Stimulated activated CD4-positive, alpha-beta T cell treated with anti-CD3 and anti-CD28 coated beads, Interleukin-12 subunit alpha, Interleukin-12 subunit beta, amount 100 ng/mL, for 48 hours (primary cell): ENCODE measurements around the gene GHRL.
A peak's percentile ranks its signal among the peaks of the same experiment; 100 is the strongest.

Experiments used
- DNase-seq, 3 donors: peaks; one replicate each; pipeline ENCODE4 v3.0.0-alpha.2; 2020; ENCODE audit warnings: low read depth in 2 of 3, low spot score in 1 of 3

GHRL gene

DNA sequence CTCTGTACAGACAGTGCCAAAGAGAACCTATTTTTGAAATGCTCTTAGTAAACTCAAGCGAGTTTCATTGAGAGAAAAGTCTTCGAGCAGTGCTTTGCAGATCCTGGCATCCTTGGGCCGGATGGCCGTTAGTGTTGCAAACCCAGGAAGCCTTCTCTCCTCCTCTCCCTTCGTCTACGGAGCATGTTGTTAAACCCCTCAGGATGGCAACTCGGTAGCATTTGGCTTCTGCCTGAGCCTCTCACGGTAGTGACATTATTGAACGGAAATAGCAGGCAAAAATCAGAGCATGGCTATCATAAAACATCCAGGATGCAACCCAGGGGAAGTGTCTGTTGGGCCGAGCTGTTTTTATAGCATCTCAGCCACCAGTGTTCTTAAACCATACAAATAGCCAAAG, 34.8 kb upstream of the GHRL start:
- no peak for DNase-seq

DNA sequence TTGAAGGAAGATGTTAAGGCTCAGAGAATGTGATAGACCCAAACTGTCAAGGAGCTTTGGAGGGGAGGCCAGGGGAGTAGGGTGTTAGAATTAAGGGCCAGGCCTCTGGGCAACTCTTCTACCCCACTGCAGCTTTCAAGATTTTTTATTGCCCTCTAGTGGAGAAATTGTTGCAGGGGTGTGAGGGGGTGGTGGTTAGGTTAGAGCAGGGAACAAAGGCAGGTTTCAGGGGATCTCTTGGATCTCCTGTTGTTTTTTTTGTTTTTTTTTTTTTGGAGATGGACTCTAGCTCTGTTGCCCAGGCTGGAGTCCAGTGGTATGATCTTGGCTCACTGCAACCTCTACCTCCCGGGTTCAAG, 29.6 kb upstream of the GHRL start:
- DNase-seq: peak in 1 of 3 donors; percentile 38

DNA sequence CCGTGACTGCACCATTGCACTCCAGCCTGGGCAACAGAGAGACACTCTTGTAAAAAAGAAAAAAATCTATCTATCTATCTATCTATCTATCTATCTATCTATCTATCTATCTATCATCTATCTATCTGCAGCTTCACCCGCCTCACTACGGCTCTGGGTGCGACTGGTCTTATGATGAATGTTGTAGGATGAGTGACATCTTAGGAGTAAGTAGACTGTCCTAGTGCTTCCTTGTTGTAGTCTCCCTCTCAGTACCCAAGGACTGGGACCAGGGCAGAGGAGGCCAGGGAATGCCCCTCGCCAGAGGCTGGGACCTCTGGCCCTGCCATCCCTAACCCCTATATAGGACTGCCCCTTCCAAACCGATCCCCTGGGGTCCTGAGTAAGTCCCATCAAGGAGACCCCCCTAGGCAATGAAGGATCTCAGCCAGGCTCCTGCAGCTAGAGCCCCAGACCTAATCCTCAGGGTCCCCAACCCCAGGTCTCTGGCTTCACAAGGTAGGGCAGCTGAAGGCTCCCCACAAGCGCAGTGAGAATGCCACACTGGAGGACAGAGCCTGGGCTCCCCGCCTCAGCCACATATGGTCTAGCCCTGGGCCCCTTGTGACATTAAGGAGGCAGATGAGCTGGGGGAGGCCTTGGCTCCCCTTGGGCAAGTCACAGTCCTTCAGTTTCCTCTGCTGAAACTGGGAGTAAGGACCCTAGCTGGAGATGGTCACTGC, 29.0 kb upstream of the GHRL start:
- DNase-seq: no peak

DNA sequence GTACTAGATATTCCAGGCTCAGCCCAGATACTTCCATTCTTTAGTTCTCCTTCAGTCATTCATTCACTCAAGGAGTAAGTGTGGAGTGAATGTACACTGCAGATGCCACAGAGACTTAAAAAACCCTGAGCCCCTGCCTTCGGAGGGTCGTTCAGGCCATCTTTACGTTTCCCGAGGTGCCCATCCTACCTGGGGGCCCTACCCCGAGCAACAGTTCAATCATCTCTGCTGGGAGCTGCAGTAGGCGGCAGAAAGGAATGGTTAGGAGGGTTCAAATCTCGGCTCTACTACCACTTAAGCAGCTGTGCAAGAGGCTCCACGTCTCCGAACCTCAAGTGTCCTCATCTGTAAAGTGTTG, 27.6 kb upstream of the GHRL start:
- no peak for DNase-seq

DNA sequence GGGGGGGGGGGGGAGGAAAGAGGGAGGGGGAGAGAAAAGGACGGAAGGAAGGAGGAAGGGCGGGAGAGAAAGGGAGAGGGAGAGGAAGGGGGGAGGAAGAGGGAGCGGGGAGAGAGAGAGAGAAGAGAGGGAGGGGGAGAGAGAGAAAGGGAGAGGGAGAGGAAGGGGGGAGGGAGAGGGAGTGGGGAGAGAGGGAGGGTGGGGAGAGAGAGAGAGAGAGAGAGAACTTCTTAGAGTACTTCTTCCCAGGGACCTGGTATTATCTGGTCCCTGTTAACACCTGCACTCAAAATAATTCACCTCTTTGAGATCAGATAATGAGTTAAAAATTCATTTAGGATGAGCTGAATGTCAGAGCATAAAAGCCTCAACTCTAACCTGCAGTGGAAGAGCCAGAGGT, 27.1 kb upstream of the GHRL start:
- DNase-seq: no peak

GRCh38 chr3:10319251-10319650, 26.5 kb upstream of the GHRL start:
- DNase-seq: no peak

DNA sequence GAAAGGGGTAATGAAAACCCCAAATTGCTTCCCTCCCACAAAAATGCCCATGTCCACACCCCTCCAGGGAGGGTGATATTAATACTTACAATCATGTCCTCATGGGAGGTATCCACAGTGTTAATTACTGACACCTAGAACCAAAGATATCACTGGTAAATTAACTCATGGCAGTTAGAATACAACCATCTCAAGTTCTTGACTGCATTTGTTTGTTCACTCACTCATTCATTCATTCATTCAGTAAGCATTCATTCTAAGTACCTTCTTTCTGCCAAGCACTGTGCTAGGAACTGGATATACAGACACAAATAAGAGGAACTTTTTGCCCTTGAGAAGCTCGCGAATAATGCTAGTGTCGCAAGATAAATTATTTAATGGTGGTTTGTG, 25.2 kb upstream of the GHRL start:
- DNase-seq: no peak

DNA sequence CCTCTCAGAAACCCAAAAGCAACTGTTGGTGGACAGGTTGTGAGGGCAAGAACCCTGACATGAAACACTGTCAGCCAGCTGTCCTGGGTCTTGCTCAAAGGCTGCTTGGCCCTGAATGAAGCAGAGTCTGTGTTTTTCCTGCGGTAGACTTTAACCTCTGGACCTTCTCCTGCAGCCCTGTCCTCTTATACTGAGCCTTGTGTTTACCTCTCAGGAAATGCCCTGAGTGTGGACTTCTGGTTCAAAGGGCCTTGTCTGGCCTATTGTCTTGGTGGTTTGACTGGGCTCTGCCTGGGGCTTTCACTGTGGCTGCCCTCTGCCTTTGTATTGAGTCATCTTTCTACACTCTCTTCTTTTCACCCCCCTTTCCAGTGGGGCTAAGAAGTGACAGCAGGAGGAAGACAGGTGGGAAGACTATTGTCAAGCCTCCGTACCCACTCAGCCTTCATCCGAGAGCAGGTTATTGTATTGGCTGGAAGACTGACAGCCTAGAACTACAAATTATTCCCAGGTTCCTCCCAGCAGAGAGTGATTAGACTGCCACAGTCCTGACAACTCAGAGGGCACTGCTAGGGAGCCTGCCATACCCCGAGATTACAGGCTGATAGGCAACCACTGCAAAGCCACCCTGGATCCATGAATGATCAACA, 24.7 kb upstream of the GHRL start:
- DNase-seq: no peak

DNA sequence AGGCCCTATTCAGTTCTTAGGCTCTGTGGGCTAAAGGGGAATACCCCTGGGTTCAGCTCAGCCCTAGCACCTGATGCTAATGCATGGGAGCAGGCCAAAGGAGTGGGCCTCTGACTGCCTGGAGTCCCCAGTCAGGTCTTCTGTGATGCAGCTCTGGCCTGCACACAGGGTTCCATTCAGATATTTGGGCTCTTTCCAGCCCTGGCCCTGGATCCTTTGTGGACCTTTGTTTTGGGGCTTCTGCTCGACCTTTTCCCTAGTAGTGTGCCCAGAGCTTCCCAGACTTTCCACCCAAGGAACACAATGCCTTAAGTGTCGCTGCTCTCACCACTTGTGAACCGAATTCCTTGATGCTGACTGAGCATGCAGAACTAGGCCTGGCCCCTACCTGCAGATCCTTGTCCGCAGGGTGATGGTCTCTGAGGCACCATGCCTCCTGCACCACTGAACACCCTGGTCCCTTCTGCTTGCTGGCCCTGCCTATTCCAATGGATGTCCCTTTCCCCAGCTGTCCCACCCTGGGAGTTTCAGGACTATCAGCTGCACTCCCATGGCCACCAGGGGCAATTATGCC, 23.1 kb upstream of the GHRL start:
- DNase-seq: no peak

GRCh38 chr3:10315101-10315500, 22.4 kb upstream of the GHRL start:
- no peak for DNase-seq

GRCh38 chr3:10312861-10313260, 20.1 kb upstream of the GHRL start:
- no peak for DNase-seq

GRCh38 chr3:10312391-10312790, 19.6 kb upstream of the GHRL start:
- no peak for DNase-seq

- DNase-seq: no peak
These were observed 19.0 kb upstream of the GHRL start for GRCh38 chr3:10311710-10312109.

- DNase-seq: no peak
These were observed 17.8 kb upstream of the GHRL start for GRCh38 chr3:10310578-10310977.

DNA sequence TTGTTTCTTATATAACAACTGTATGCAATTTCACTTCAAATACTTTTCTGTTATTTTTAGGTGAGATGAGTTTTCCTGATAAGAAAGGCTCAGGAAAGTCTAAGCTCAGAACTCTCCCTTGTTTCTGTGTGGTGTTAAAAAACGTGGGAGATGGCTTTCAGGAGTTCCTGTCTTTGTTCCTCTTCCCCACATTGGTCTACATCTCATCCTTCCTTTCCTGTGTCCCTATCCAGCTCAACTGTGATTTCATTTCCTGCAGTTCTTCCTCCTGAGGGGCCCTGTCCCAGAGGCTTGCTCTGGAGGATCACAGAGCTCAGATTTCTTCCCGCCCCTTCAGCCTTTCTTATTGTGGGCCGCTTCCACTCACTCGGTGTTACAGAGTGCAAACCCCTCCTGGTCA, 17.0 kb upstream of the GHRL start:
- DNase-seq: no peak

GRCh38 chr3:10308678-10309077, 15.9 kb upstream of the GHRL start:
- DNase-seq: no peak

- DNase-seq: no peak
These were observed 13.4 kb upstream of the GHRL start for GRCh38 chr3:10306156-10306555.

DNA sequence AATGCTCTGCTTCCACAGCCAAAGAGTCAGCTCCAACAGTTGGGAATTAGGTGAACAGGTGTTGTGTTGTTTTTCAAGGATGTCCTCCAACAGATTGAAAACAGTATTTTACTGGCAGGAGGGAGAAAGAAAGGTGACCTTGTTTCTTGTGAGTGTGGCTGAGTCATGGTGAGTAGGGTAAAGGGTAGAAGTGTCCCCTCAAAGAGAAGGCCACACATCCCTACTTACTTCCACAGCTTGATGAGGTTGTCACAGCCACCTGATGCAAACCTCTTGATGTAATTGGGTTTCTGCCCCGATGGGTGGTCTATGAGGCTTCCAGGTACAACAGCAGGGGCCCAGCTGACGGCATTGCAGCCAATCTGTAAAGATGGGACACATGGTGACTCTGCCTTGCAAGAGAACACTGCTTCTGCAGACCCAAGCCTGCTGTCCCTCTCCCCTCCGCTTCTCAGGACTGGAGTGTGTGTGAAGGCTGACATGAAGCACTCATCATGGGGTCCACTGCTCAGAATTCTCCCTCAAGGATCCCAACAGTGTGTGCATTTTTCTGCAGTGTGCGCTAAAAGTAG, 12.7 kb upstream of the GHRL start:
- DNase-seq: no peak

- no peak for DNase-seq
These were observed 12.2 kb upstream of the GHRL start for GRCh38 chr3:10304905-10305304.

DNA sequence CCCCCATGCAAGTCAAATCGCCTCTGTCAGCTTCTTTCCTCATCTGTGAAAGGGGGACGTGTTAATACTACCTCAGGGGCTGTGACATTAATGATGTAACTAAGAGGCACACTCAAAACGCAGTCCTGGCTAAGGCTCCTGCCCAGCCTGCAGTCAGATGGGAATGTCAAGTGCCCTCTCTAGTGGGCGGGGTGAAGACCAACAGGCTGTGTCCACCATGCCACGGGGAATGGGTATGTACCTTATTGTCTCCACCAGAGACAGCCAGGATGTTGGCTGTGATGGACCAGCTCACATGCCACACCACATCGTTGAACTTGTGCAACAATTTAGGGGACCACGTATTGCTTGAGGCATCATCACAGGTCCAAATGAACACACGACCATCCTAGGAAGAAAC, 11.0 kb upstream of the GHRL start:
- DNase-seq: no peak

DNA sequence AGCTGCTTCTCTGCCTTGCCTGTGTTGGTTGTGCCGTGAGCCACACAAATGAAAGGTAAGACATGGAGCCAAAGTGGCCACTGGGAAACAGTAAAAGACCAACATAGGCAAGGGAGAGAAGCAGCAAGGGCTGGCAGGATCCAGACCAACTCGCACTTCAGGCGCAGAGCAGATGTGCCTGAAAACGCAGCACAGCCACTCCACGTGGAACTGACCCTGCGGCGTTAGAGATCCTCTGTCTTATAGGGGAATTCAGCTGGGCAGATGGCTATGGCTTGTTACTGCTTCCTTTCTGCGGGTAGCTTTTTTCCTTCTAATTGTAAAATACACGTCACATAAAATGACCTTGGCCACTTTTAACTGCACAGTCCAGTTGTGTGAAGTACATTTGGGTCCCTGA, 10.4 kb upstream of the GHRL start:
- DNase-seq: no peak

DNA sequence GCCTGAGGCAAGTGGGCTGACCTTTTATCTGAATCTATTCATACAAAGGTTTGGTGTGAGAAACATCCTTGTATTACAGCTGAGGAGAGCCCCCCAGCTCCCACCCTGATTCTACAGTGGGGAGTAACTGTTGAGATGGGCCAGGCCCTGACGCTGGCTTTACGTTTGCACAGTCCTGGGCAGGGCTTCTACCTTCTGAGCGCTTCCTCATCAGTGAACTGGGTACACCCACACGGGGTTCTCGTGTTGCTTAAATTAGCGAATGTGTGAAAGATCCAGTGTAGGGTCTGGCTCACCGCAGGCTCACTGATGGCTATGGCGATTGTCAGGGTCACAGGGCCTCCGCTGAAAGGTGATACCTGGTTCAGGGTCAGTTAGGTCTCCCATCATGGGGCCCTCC, 7.3 kb upstream of the GHRL start:
- DNase-seq: no peak

DNA sequence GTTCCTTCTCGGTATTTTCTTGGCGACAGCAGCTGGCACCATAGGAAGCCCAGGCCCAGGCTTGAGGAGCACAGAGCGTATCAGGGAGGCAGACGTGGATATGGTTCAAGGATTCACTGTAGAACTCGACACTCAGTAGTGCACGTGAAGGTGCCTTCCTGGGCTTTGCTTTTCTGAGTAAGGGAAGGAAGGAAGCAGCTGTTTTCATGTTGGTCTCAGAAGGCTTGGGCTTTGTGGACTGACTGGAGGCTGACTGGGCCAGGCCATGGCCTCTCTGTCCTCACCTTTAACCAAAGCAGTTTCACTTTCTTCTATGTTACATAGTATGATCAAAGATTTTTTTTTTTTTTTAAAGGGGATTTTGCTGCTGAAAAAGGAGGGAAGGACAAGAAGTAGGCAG, 6.9 kb upstream of the GHRL start:
- DNase-seq: no peak
